ENCODE data around the gene C22orf15.

C22orf15 gene

GRCh38 chr22:23779083-23779482, 16.3 kb downstream of the C22orf15 start:
- Histone ChIP-seq H3K36me3 (ENCODE audit: control insufficient read depth, insufficient read depth, low read length) (no peaks in the 10 kb centered on the region), H3K9me3 (ENCODE audit: control insufficient read depth, low read length) (no peaks in the 10 kb centered on the region), H3K79me2 (no peaks in the 10 kb centered on the region), H3K27ac (no peak overlapping the region), H3K4me2 (ENCODE audit: low read length) (no peak overlapping the region), H2AFZ (no peak overlapping the region), H3K4me3 (ENCODE audit: low read depth, low read length) (no peak overlapping the region), H3K4me1 (no peaks in the 10 kb centered on the region), H3K9ac (no peak overlapping the region), H3K27me3 (ENCODE audit: control insufficient read depth, insufficient read depth, low read length) (no peaks in the 10 kb centered on the region)
- no peak for TF ChIP-seq CTCF (IDR thresholded peaks at IDR 0.05)

GRCh38 chr22:23779731-23780130, 16.9 kb downstream of the C22orf15 start:
- H2AFZ ChIP-seq: no peak overlapping the region
- no peaks in the 10 kb centered on the region for H3K4me1 ChIP-seq
- no peaks in the 10 kb centered on the region for H3K27me3 ChIP-seq (ENCODE audit: control insufficient read depth, insufficient read depth, low read length)
- TF ChIP-seq CTCF (IDR thresholded peaks at IDR 0.05): no peak
- no peaks in the 10 kb centered on the region for H3K79me2 ChIP-seq
- no peak overlapping the region for H3K4me2 ChIP-seq (ENCODE audit: low read length)
- no peaks in the 10 kb centered on the region for H3K36me3 ChIP-seq (ENCODE audit: control insufficient read depth, insufficient read depth, low read length)
- no peaks in the 10 kb centered on the region for H3K9me3 ChIP-seq (ENCODE audit: control insufficient read depth, low read length)
- H3K4me3 ChIP-seq (ENCODE audit: low read depth, low read length): no peak overlapping the region
- H3K9ac ChIP-seq: no peak overlapping the region
- no peak overlapping the region for H3K27ac ChIP-seq

GRCh38 chr22:23780146-23780748, 17.5 kb downstream of the C22orf15 start:
- Histone ChIP-seq H3K9me3 (ENCODE audit: control insufficient read depth, low read length) (no peaks in the 10 kb centered on the region), H3K4me3 (ENCODE audit: low read depth, low read length) (no peak overlapping the region), H3K79me2 (no peaks in the 10 kb centered on the region), H2AFZ (no peak overlapping the region), H3K27ac (no peak overlapping the region), H3K9ac (no peak overlapping the region), H3K4me1 (no peaks in the 10 kb centered on the region), H3K4me2 (ENCODE audit: low read length) (no peak overlapping the region), H3K36me3 (ENCODE audit: control insufficient read depth, insufficient read depth, low read length) (no peaks in the 10 kb centered on the region), H3K27me3 (ENCODE audit: control insufficient read depth, insufficient read depth, low read length) (no peaks in the 10 kb centered on the region)
- no peak for TF ChIP-seq CTCF (IDR thresholded peaks at IDR 0.05)

- no peaks in the 10 kb centered on the region for H3K79me2 ChIP-seq
- no peak overlapping the region for H2AFZ ChIP-seq
- no peak overlapping the region for H3K27ac ChIP-seq
- no peak overlapping the region for H3K4me3 ChIP-seq (ENCODE audit: low read depth, low read length)
- no peaks in the 10 kb centered on the region for H3K9me3 ChIP-seq (ENCODE audit: control insufficient read depth, low read length)
- H3K4me2 ChIP-seq (ENCODE audit: low read length): no peak overlapping the region
- H3K4me1 ChIP-seq: no peaks in the 10 kb centered on the region
- TF ChIP-seq CTCF (IDR thresholded peaks at IDR 0.05): no peak
- H3K36me3 ChIP-seq (ENCODE audit: control insufficient read depth, insufficient read depth, low read length): no peaks in the 10 kb centered on the region
- no peaks in the 10 kb centered on the region for H3K27me3 ChIP-seq (ENCODE audit: control insufficient read depth, insufficient read depth, low read length)
- H3K9ac ChIP-seq: no peak overlapping the region
Observed at GRCh38 chr22:23781065-23781464, 18.3 kb downstream of the C22orf15 start.

- Histone ChIP-seq H3K79me2 (no peaks in the 10 kb centered on the region), H2AFZ (no peak overlapping the region), H3K27me3 (ENCODE audit: control insufficient read depth, insufficient read depth, low read length) (no peaks in the 10 kb centered on the region), H3K4me2 (ENCODE audit: low read length) (no peak overlapping the region), H3K4me3 (ENCODE audit: low read depth, low read length) (no peak overlapping the region), H3K9ac (no peak overlapping the region), H3K36me3 (ENCODE audit: control insufficient read depth, insufficient read depth, low read length) (no peaks in the 10 kb centered on the region), H3K27ac (no peak overlapping the region), H3K9me3 (ENCODE audit: control insufficient read depth, low read length) (no peaks in the 10 kb centered on the region), H3K4me1 (no peaks in the 10 kb centered on the region)
- no peak for TF ChIP-seq CTCF (IDR thresholded peaks at IDR 0.05)
Observed at GRCh38 chr22:23781511-23782183, 18.9 kb downstream of the C22orf15 start.
